SK-N-SH (cell line): ENCODE data around the gene NIPAL3. TPM values are rescaled to one million over a fixed set of nuclear protein-coding genes. Genes with fewer than 3 reads are reported as not detected.

Source experiments
- CTCF ChIA-PET: fragments of 300-600, 350-600 bp; formaldehyde crosslinking; extraction: SDS; loops from one replicate; lab custom pipeline; 2021; lab: Yijun Ruan, JAX
- POLR2A ChIA-PET: fragments of 350-600 bp; sonication (Branson Sonifier 250); formaldehyde crosslinking; extraction: SDS; loops from one replicate; lab custom pipeline; 2020; ENCODE audit warnings: antibody characterized with exemption, inconsistent platforms; lab: Yijun Ruan, JAX
- DNase-seq: peaks from one replicate; pipeline ENCODE4 v3.0.0; 2012
- H2AFZ ChIP-seq: fragments of 200-600 bp; sonication (generic); 2 replicates; pipeline ENCODE4 v1.8.1; 2016; ENCODE audit warnings: antibody characterized with exemption, mild to moderate bottlenecking, low read depth
- H3F3A ChIP-seq: fragments of 200-600 bp; sonication (generic); replicated peaks from 2 replicates; pipeline ENCODE3; 2016; ENCODE audit warnings: antibody characterized with exemption, mild to moderate bottlenecking; ENCODE audit not compliant: insufficient read depth
- H3K27ac ChIP-seq, 2 experiments: fragments of 200-500 bp in 1 of 2; fragments of 200-600 bp in 1 of 2; sonication (Bioruptor generic) in 1 of 2; sonication (generic), shearing (Covaris generic) in 1 of 2; 2 replicates each; pipeline versions ENCODE4 v1.5.1 to v1.6.1; 2014 to 2016; ENCODE audit warnings: low read depth in 2 of 2, inconsistent platforms in 1 of 2, low read length in 1 of 2, mild to moderate bottlenecking in 1 of 2, mixed read lengths in 1 of 2
- H3K27me3 ChIP-seq: fragments of 200-600 bp; sonication (generic), shearing (Covaris generic); 2 replicates; pipeline ENCODE4 v1.6.1; 2016; ENCODE audit warnings: mixed run types; ENCODE audit not compliant: insufficient read depth
- H3K36me3 ChIP-seq, 2 experiments: fragments of 200-500 bp in 1 of 2; fragments of 200-600 bp in 1 of 2; sonication (Bioruptor generic) in 1 of 2; sonication (generic) in 1 of 2; replicated peaks in 1 of 2; 2 replicates each; pipeline versions ENCODE3 to v1.5.1; 2014 to 2016; ENCODE audit warnings: low read length in 1 of 2, mild to moderate bottlenecking in 1 of 2; ENCODE audit not compliant: insufficient read depth in 2 of 2, control insufficient read depth in 1 of 2
- H3K4me1 ChIP-seq, 2 experiments: fragments of 200-500 bp in 1 of 2; fragments of 200-600 bp in 1 of 2; sonication (Bioruptor generic) in 1 of 2; sonication (generic), shearing (Covaris generic) in 1 of 2; 2 replicates each; pipeline versions ENCODE4 v1.5.1 to v1.6.1; 2014 to 2016; ENCODE audit warnings: low read depth in 1 of 2, low read length in 1 of 2, mixed run types in 1 of 2; ENCODE audit not compliant: insufficient read depth in 2 of 2, control insufficient read depth in 1 of 2
- H3K4me2 ChIP-seq: fragments of 200-600 bp; sonication (generic), shearing (Covaris generic); 2 replicates; pipeline ENCODE4 v1.6.1; 2017; ENCODE audit warnings: mixed run types
- H3K4me3 ChIP-seq, 2 experiments: fragments of 200-500 bp in 1 of 2; fragments of 200-600 bp in 1 of 2; sonication (Bioruptor generic) in 1 of 2; sonication (generic), shearing (Covaris generic) in 1 of 2; 2 replicates each; pipeline versions ENCODE4 v1.5.1 to v1.8.1; 2014 to 2016; ENCODE audit warnings: low read depth in 2 of 2, inconsistent platforms in 1 of 2, low read length in 1 of 2, mild to moderate bottlenecking in 1 of 2, mixed read lengths in 1 of 2, moderate library complexity in 1 of 2
- H3K79me2 ChIP-seq: fragments of 200-600 bp; sonication (generic); 2 replicates; pipeline ENCODE4 v1.8.1; 2017; ENCODE audit warnings: mild to moderate bottlenecking; ENCODE audit not compliant: insufficient read depth
- H3K9ac ChIP-seq: fragments of 200-600 bp; sonication (generic); 2 replicates; pipeline ENCODE4 v1.6.1; 2017; ENCODE audit warnings: mixed run types
- H3K9me2 ChIP-seq: fragments of 200-600 bp; sonication (generic); 2 replicates; pipeline ENCODE4 v1.6.1; 2017; ENCODE audit warnings: mixed run types
- H3K9me3 ChIP-seq: fragments of 200-600 bp; sonication (generic); 2 replicates; pipeline ENCODE4 v1.6.1; 2017; ENCODE audit warnings: mixed run types, mild to moderate bottlenecking, moderate library complexity
- H4K20me1 ChIP-seq: fragments of 200-600 bp; sonication (generic); 2 replicates; pipeline ENCODE4 v1.6.1; 2017; ENCODE audit warnings: mild to moderate bottlenecking, mixed run types; ENCODE audit not compliant: insufficient read depth
- EP300 ChIP-seq, 2 experiments: IDR thresholded peaks; 2 replicates each; pipeline versions ENCODE4 v1.4.0 to v1.6.1; 2012; ENCODE audit warnings: borderline replicate concordance in 1 of 2, low read depth in 1 of 2, low read length in 1 of 2
- EZH2phosphoT487 ChIP-seq: fragments of 200-600 bp; sonication (generic); IDR thresholded peaks from 2 replicates; pipeline ENCODE4 v1.6.1; 2017; ENCODE audit warnings: low read depth, mixed run types, mild to moderate bottlenecking, antibody characterized with exemption, moderate library complexity, borderline replicate concordance
- FOXJ3 ChIP-seq: sonication (generic); formaldehyde crosslinking; IDR thresholded peaks from 2 replicates; pipeline ENCODE4 v1.5.1; 2020; ENCODE audit warnings: mild to moderate bottlenecking, missing genetic modification reagents
- GATA2 ChIP-seq: sonication (generic); formaldehyde crosslinking; IDR thresholded peaks from 2 replicates; pipeline ENCODE4 v1.5.0; 2020; ENCODE audit warnings: mild to moderate bottlenecking, missing genetic modification reagents
- POLR2AphosphoS5 ChIP-seq: IDR thresholded peaks from 2 replicates; pipeline ENCODE4 v1.6.1; 2012; ENCODE audit warnings: low read depth, low read length
- YY1 ChIP-seq: IDR thresholded peaks from 2 replicates; pipeline ENCODE4 v1.4.0; 2012; ENCODE audit warnings: low read depth, mild to moderate bottlenecking
- polyA plus RNA-seq, 3 experiments: library from polyadenylated mRNA; depleted of rRNA; stranded (reverse); fragments of >200 nt; gene quantifications; 2 replicates each; pipeline ENCODE4 v1.2.3, GENCODE V29; 2012
- TF ChIP-seq, protein P1 (sequence below): IDR thresholded peaks from 2 replicates; pipeline ENCODE4 v1.6.1; 2012; ENCODE audit warnings: mild to moderate bottlenecking, low read depth, low read length, moderate library complexity
- TF ChIP-seq, protein P2 (sequence below): IDR thresholded peaks from 2 replicates; pipeline ENCODE4 v1.4.0; 2012; ENCODE audit warnings: low read depth, borderline replicate concordance
- TF ChIP-seq, protein P3 (sequence below): IDR thresholded peaks from 2 replicates; pipeline ENCODE4; 2012
- TF ChIP-seq, protein P4 (sequence below): IDR thresholded peaks from 2 replicates; pipeline ENCODE4 v1.4.0; 2012; ENCODE audit warnings: low read depth, borderline replicate concordance

NIPAL3 gene
- polyA plus RNA-seq, 1 of the 3 experiments (the other 2 are of a cell fraction), result 20.3 TPM

DNA sequence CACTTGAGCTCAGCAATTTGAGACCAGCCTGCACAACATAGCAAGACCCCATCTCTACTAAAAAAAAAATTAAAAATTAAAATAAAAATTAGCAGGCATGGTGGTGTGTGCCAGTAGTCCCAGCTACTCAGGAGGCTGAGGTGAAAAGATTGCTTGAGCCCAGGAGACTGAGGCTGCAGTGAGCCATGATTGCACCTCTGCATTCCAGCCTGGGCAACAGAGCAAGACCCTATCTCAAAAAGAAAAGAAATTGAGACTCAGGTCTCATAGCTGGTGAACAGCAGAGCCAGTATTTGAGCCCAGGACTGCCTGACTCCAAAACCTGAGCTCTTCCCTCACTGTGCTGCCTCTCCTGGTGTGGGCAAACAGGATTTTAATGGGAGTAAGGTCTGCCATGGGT is 58.6 kb downstream of the NIPAL3 start:
- Histone ChIP-seq H3K9ac (no peak overlapping the region), H3K79me2 (no peaks in the 10 kb centered on the region), H3F3A (no peaks in the 10 kb centered on the region), H3K27ac (no peak overlapping the region), H3K4me2 (no peak overlapping the region), H3K4me1 (no peaks in the 10 kb centered on the region), H3K27me3 (no peaks in the 10 kb centered on the region), H2AFZ (no peak overlapping the region), H3K36me3 (no peaks in the 10 kb centered on the region), H3K4me3 (no peak overlapping the region), H3K9me2 (no peaks in the 10 kb centered on the region), H3K9me3 (no peaks in the 10 kb centered on the region), H4K20me1 (no peaks in the 10 kb centered on the region)
- POLR2A ChIA-PET, result no interaction called here
- DNase-seq, result no peak
- TF ChIP-seq, protein P1, sequence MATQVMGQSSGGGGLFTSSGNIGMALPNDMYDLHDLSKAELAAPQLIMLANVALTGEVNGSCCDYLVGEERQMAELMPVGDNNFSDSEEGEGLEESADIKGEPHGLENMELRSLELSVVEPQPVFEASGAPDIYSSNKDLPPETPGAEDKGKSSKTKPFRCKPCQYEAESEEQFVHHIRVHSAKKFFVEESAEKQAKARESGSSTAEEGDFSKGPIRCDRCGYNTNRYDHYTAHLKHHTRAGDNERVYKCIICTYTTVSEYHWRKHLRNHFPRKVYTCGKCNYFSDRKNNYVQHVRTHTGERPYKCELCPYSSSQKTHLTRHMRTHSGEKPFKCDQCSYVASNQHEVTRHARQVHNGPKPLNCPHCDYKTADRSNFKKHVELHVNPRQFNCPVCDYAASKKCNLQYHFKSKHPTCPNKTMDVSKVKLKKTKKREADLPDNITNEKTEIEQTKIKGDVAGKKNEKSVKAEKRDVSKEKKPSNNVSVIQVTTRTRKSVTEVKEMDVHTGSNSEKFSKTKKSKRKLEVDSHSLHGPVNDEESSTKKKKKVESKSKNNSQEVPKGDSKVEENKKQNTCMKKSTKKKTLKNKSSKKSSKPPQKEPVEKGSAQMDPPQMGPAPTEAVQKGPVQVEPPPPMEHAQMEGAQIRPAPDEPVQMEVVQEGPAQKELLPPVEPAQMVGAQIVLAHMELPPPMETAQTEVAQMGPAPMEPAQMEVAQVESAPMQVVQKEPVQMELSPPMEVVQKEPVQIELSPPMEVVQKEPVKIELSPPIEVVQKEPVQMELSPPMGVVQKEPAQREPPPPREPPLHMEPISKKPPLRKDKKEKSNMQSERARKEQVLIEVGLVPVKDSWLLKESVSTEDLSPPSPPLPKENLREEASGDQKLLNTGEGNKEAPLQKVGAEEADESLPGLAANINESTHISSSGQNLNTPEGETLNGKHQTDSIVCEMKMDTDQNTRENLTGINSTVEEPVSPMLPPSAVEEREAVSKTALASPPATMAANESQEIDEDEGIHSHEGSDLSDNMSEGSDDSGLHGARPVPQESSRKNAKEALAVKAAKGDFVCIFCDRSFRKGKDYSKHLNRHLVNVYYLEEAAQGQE, result no peak
- TF ChIP-seq, protein P2, sequence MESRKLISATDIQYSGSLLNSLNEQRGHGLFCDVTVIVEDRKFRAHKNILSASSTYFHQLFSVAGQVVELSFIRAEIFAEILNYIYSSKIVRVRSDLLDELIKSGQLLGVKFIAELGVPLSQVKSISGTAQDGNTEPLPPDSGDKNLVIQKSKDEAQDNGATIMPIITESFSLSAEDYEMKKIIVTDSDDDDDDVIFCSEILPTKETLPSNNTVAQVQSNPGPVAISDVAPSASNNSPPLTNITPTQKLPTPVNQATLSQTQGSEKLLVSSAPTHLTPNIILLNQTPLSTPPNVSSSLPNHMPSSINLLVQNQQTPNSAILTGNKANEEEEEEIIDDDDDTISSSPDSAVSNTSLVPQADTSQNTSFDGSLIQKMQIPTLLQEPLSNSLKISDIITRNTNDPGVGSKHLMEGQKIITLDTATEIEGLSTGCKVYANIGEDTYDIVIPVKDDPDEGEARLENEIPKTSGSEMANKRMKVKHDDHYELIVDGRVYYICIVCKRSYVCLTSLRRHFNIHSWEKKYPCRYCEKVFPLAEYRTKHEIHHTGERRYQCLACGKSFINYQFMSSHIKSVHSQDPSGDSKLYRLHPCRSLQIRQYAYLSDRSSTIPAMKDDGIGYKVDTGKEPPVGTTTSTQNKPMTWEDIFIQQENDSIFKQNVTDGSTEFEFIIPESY, result no peak
- TF ChIP-seq YY1 (no peak), POLR2AphosphoS5 (no peak), FOXJ3 (CRISPR knock-in tag) (no peak), EZH2phosphoT487 (no peak), GATA2 (CRISPR knock-in tag) (no peak), EP300 (IDR thresholded peaks at IDR 0.05; ENCODE audit: borderline replicate concordance in 1 of 2, low read depth in 1 of 2, low read length in 1 of 2) (no peak)
- TF ChIP-seq, protein P3, sequence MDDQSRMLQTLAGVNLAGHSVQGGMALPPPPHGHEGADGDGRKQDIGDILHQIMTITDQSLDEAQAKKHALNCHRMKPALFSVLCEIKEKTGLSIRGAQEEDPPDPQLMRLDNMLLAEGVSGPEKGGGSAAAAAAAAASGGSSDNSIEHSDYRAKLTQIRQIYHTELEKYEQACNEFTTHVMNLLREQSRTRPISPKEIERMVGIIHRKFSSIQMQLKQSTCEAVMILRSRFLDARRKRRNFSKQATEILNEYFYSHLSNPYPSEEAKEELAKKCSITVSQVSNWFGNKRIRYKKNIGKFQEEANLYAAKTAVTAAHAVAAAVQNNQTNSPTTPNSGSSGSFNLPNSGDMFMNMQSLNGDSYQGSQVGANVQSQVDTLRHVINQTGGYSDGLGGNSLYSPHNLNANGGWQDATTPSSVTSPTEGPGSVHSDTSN, result no peak
- TF ChIP-seq, protein P4, sequence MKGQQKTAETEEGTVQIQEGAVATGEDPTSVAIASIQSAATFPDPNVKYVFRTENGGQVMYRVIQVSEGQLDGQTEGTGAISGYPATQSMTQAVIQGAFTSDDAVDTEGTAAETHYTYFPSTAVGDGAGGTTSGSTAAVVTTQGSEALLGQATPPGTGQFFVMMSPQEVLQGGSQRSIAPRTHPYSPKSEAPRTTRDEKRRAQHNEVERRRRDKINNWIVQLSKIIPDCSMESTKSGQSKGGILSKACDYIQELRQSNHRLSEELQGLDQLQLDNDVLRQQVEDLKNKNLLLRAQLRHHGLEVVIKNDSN, result no peak
- CTCF ChIA-PET, result interaction anchor here (1.2 to 1.9 kb wide), 2 partner anchors 17 to 285 kb away, joined by 3 to 5 read pairs; no protein-coding TSS in a partner anchor
